H9 (cell line): ENCODE results near the gene SNRNP200. TPM values are rescaled to one million over a fixed set of nuclear protein-coding genes. Genes with fewer than 3 reads are reported as not detected.

ENCODE experiments used
- DNase-seq: peaks from one replicate; pipeline ENCODE4 v3.0.0-alpha.2; 2017
- H2AFZ ChIP-seq: one replicate; pipeline ENCODE4 v1.6.1; 2013; ENCODE audit warnings: mild to moderate bottlenecking, low read length, control low read depth, moderate library complexity
- H2AK5ac ChIP-seq: 2 replicates; pipeline ENCODE4 v1.6.1; 2013; ENCODE audit warnings: low read length, control low read depth, mixed read lengths; ENCODE audit not compliant: insufficient read length
- H2BK120ac ChIP-seq: one replicate; pipeline ENCODE4 v1.6.1; 2013; ENCODE audit warnings: low read depth, mild to moderate bottlenecking, low read length, control low read depth, inconsistent platforms; ENCODE audit not compliant: poor library complexity, severe bottlenecking
- H2BK12ac ChIP-seq: 2 replicates; pipeline ENCODE4 v1.6.1; 2013; ENCODE audit warnings: low read length, control low read depth, mixed read lengths, low read depth; ENCODE audit not compliant: insufficient read length
- H2BK15ac ChIP-seq: 2 replicates; pipeline ENCODE4 v1.6.1; 2013; ENCODE audit warnings: low read depth, low read length, control low read depth
- H2BK20ac ChIP-seq: one replicate; pipeline ENCODE4 v1.6.1; 2013; ENCODE audit warnings: low read depth, mild to moderate bottlenecking, low read length, control low read depth, inconsistent platforms; ENCODE audit not compliant: poor library complexity, severe bottlenecking
- H2BK5ac ChIP-seq: 2 replicates; pipeline ENCODE4 v1.6.1; 2013; ENCODE audit warnings: low read length, control low read depth, mixed read lengths; ENCODE audit not compliant: insufficient read length
- H3K14ac ChIP-seq: 2 replicates; pipeline ENCODE4 v1.6.1; 2013; ENCODE audit warnings: low read length, control low read depth; ENCODE audit not compliant: insufficient read depth
- H3K18ac ChIP-seq: 2 replicates; pipeline ENCODE4 v1.6.1; 2013; ENCODE audit warnings: low read depth, mild to moderate bottlenecking, mixed read lengths, low read length, control low read depth; ENCODE audit not compliant: insufficient read length
- H3K23ac ChIP-seq: 2 replicates; pipeline ENCODE4 v1.6.1; 2013; ENCODE audit warnings: low read length, control low read depth, mixed read lengths, low read depth; ENCODE audit not compliant: insufficient read length
- H3K23me2 ChIP-seq: 2 replicates; pipeline ENCODE4 v1.6.1; 2013; ENCODE audit warnings: low read depth, mild to moderate bottlenecking, mixed read lengths, low read length, control low read depth; ENCODE audit not compliant: insufficient read length, poor library complexity, severe bottlenecking
- H3K27ac ChIP-seq: 2 replicates; pipeline ENCODE4 v1.5.1; 2013; ENCODE audit warnings: low read length, control low read depth, mixed read lengths, low read depth; ENCODE audit not compliant: insufficient read length
- H3K27me3 ChIP-seq: 2 replicates; pipeline ENCODE4 v1.6.1; 2013; ENCODE audit warnings: low read length, control low read depth, inconsistent platforms; ENCODE audit not compliant: insufficient read depth
- H3K4ac ChIP-seq: 2 replicates; pipeline ENCODE4 v1.6.1; 2013; ENCODE audit warnings: low read depth, mild to moderate bottlenecking, control low read depth, inconsistent platforms, low read length, moderate library complexity
- H3K4me1 ChIP-seq: 2 replicates; pipeline ENCODE4 v1.6.1; 2013; ENCODE audit warnings: low read length, control low read depth, inconsistent platforms; ENCODE audit not compliant: insufficient read depth
- H3K4me2 ChIP-seq: 2 replicates; pipeline ENCODE4 v1.6.1; 2013; ENCODE audit warnings: low read length, control low read depth, mixed read lengths; ENCODE audit not compliant: insufficient read length, insufficient read depth
- H3K56ac ChIP-seq: 2 replicates; pipeline ENCODE4 v1.6.1; 2013; ENCODE audit warnings: low read depth, mild to moderate bottlenecking, mixed read lengths, low read length, control low read depth; ENCODE audit not compliant: insufficient read length
- H3K79me1 ChIP-seq: 2 replicates; pipeline ENCODE4 v1.6.1; 2013; ENCODE audit warnings: low read depth, mild to moderate bottlenecking, moderate library complexity, low read length, control low read depth, inconsistent platforms; ENCODE audit not compliant: insufficient read depth, poor library complexity, severe bottlenecking
- H3K79me2 ChIP-seq: 2 replicates; pipeline ENCODE4 v1.6.1; 2013; ENCODE audit warnings: low read length, control low read depth, inconsistent platforms; ENCODE audit not compliant: insufficient read depth
- H3K9ac ChIP-seq: 2 replicates; pipeline ENCODE4 v1.6.1; 2013; ENCODE audit warnings: low read length, control low read depth, mixed read lengths; ENCODE audit not compliant: insufficient read length; ENCODE audit errors: extremely low read depth
- H3K9me3 ChIP-seq: one replicate; pipeline ENCODE4 v1.6.1; 2013; ENCODE audit warnings: low read depth, low read length, inconsistent platforms; ENCODE audit not compliant: control insufficient read depth
- H3T11ph ChIP-seq: one replicate; pipeline ENCODE4 v1.6.1; 2013; ENCODE audit warnings: mild to moderate bottlenecking, low read length, control low read depth, inconsistent platforms
- H4K20me1 ChIP-seq: one replicate; pipeline ENCODE4 v1.6.1; 2013; ENCODE audit not compliant: control insufficient read depth, insufficient read length, insufficient read depth
- H4K5ac ChIP-seq: 2 replicates; pipeline ENCODE4 v1.6.1; 2013; ENCODE audit warnings: low read depth, mild to moderate bottlenecking, mixed read lengths, low read length, control low read depth; ENCODE audit not compliant: insufficient read length
- H4K8ac ChIP-seq: replicated peaks from 2 replicates; pipeline ENCODE4 v1.6.1; 2013; ENCODE audit warnings: low read length, control low read depth, mixed read lengths, low read depth; ENCODE audit not compliant: insufficient read length
- H4K91ac ChIP-seq: 2 replicates; pipeline ENCODE4 v1.6.1; 2013; ENCODE audit warnings: low read depth, mild to moderate bottlenecking, moderate library complexity, mixed read lengths, low read length, control low read depth; ENCODE audit not compliant: insufficient read length
- H3K27ac Mint-ChIP-seq, 3 experiments: 2 replicates in 2 of 3; 3 replicates in 1 of 3; pipeline ENCODE4 v1.8.0; 2020 to 2021; ENCODE audit warnings: mixed read lengths in 3 of 3, mild to moderate bottlenecking in 1 of 3, moderate library complexity in 1 of 3
- H3K27me3 Mint-ChIP-seq: 2 replicates; pipeline ENCODE4 v1.8.0; 2021; ENCODE audit warnings: low read depth, mild to moderate bottlenecking, moderate library complexity, mixed read lengths
- H3K36me3 Mint-ChIP-seq, 3 experiments: 2 replicates in 2 of 3; 3 replicates in 1 of 3; pipeline ENCODE4 v1.8.0; 2020 to 2021; ENCODE audit warnings: low read depth in 3 of 3, mixed read lengths in 3 of 3; ENCODE audit not compliant: insufficient read depth in 1 of 3
- H3K4me1 Mint-ChIP-seq, 2 experiments: 2 replicates each; pipeline ENCODE4 v1.8.0; 2020; ENCODE audit warnings: mixed read lengths in 2 of 2
- H3K4me3 Mint-ChIP-seq, 2 experiments: 2 replicates in 1 of 2; 3 replicates in 1 of 2; pipeline ENCODE4 v1.8.0; 2020 to 2021; ENCODE audit warnings: mild to moderate bottlenecking in 2 of 2, mixed read lengths in 2 of 2, moderate library complexity in 1 of 2
- H3K9me3 Mint-ChIP-seq, 2 experiments: 2 replicates in 1 of 2; 3 replicates in 1 of 2; pipeline ENCODE4 v1.8.0; 2020; ENCODE audit warnings: mild to moderate bottlenecking in 2 of 2, mixed read lengths in 2 of 2, moderate library complexity in 1 of 2
- CTCF ChIP-seq: fragments of 200-600 bp; sonication (generic); conservative IDR thresholded peaks from 3 replicates; pipeline ENCODE4 v1.8.0; 2021; ENCODE audit warnings: antibody characterized with exemption, mild to moderate bottlenecking
- WGBS: extraction: QIAGEN DNeasy Blood & Tissue Kit; methylation state at CpG from one replicate; pipeline ENCODE4 v1.1.7; 2013; ENCODE audit warnings: missing lambda C conversion rate, low lambda C conversion rate, mixed read lengths; ENCODE audit not compliant: insufficient read length; ENCODE audit errors: extremely low coverage; 5-methylcytosine and 5-hydroxymethylcytosine counted together
- total RNA-seq: library from RNA; stranded (reverse); gene quantifications from 2 replicates; pipeline ENCODE4 v1.2.1, GENCODE V29; 2021

The SNRNP200 gene
- total RNA-seq, 1 experiment from 2014 or later = 215 TPM

- no peak overlapping the region for H2AK5ac ChIP-seq
- H3K4ac ChIP-seq = no peak overlapping the region
- H3K18ac ChIP-seq = no peak overlapping the region
- H4K5ac ChIP-seq = no peak overlapping the region
- no peaks in the 10 kb centered on the region for H3K23me2 ChIP-seq
- H3K9ac ChIP-seq = no peak overlapping the region
- H3K9me3 ChIP-seq = no peaks in the 10 kb centered on the region
- H4K8ac ChIP-seq = no peak overlapping the region
- H2BK120ac ChIP-seq = no peak overlapping the region
- no peak overlapping the region for H2BK20ac ChIP-seq
- no peaks in the 10 kb centered on the region for H3K4me1 ChIP-seq
- no peak overlapping the region; a peak in 1 of 7 replicates for H3K27ac Mint-ChIP-seq
- H3K27me3 Mint-ChIP-seq = no peaks in the 10 kb centered on the region; the same call in 1 of the 2 replicates
- no peaks in the 10 kb centered on the region for H4K20me1 ChIP-seq
- no peak overlapping the region for H3K4me3 Mint-ChIP-seq
- no peak overlapping the region for H3K56ac ChIP-seq
- H3K9me3 Mint-ChIP-seq = no peaks in the 10 kb centered on the region
- no peaks in the 10 kb centered on the region; a peak in 1 of 4 replicates for H3K4me1 Mint-ChIP-seq
- TF ChIP-seq CTCF = no peak
- no peaks in the 10 kb centered on the region for H3K27me3 ChIP-seq
- no peak overlapping the region for H2BK5ac ChIP-seq
- no peaks in the 10 kb centered on the region for H3K79me2 ChIP-seq
- H3K23ac ChIP-seq = no peak overlapping the region
- no CpG with 5 or more reads among the region's 9 CpGs for WGBS
- no peak overlapping the region for H2AFZ ChIP-seq
- H3K4me2 ChIP-seq = no peak overlapping the region
- H3K14ac ChIP-seq = no peak overlapping the region
- H3K36me3 Mint-ChIP-seq = peaks cover 10 to 30% (median 21%) of the 10 kb centered on the region in 3 experiments; a peak in 6 of 7 replicates
- DNase-seq = no peak
- H3T11ph ChIP-seq = no peak overlapping the region
- no peak overlapping the region for H4K91ac ChIP-seq
- H2BK15ac ChIP-seq = no peak overlapping the region
- H3K27ac ChIP-seq = no peak overlapping the region
- H3K79me1 ChIP-seq = no peaks in the 10 kb centered on the region
- H2BK12ac ChIP-seq = no peak overlapping the region
Observed at GRCh38 chr2:96249654-96250053, 55.7 kb downstream of the SNRNP200 start.
